ENCODE data around the gene SPRN.

The SPRN gene

GRCh38 chr10:133462512-133463305 lies 38.3 kb upstream of the SPRN start:
- Histone ChIP-seq H3K4me1 (ENCODE audit: control insufficient read depth, insufficient read depth, low read length, unreplicated experiment) (no peaks in the 10 kb centered on the region), H3K27me3 (ENCODE audit: insufficient read depth, low read length) (no peaks in the 10 kb centered on the region), H2AFZ (ENCODE audit: low read length, unreplicated experiment) (no peak overlapping the region), H3K79me2 (ENCODE audit: control insufficient read depth, insufficient read depth, low read length, unreplicated experiment) (no peaks in the 10 kb centered on the region), H3K4me3 (ENCODE audit: low read depth, low read length) (no peak overlapping the region), H3K36me3 (ENCODE audit: insufficient read depth, low read length) (no peaks in the 10 kb centered on the region), H3K27ac (ENCODE audit: low read depth, low read length) (no peak overlapping the region)

- no peak overlapping the region for H2AFZ ChIP-seq (ENCODE audit: low read length, unreplicated experiment)
- H3K27ac ChIP-seq (ENCODE audit: low read depth, low read length): no peak overlapping the region
- H3K36me3 ChIP-seq (ENCODE audit: insufficient read depth, low read length): no peaks in the 10 kb centered on the region
- no peaks in the 10 kb centered on the region for H3K79me2 ChIP-seq (ENCODE audit: control insufficient read depth, insufficient read depth, low read length, unreplicated experiment)
- no peak overlapping the region for H3K4me3 ChIP-seq (ENCODE audit: low read depth, low read length)
- no peaks in the 10 kb centered on the region for H3K27me3 ChIP-seq (ENCODE audit: insufficient read depth, low read length)
- no peaks in the 10 kb centered on the region for H3K4me1 ChIP-seq (ENCODE audit: control insufficient read depth, insufficient read depth, low read length, unreplicated experiment)
Measured at GRCh38 chr10:133461841-133462240, 37.4 kb upstream of the SPRN start.

GRCh38 chr10:133461027-133461426 lies 36.6 kb upstream of the SPRN start:
- Histone ChIP-seq H3K79me2 (ENCODE audit: control insufficient read depth, insufficient read depth, low read length, unreplicated experiment) (no peaks in the 10 kb centered on the region), H3K36me3 (ENCODE audit: insufficient read depth, low read length) (no peaks in the 10 kb centered on the region), H3K27ac (ENCODE audit: low read depth, low read length) (no peak overlapping the region), H2AFZ (ENCODE audit: low read length, unreplicated experiment) (no peak overlapping the region), H3K4me1 (ENCODE audit: control insufficient read depth, insufficient read depth, low read length, unreplicated experiment) (no peaks in the 10 kb centered on the region), H3K27me3 (ENCODE audit: insufficient read depth, low read length) (no peaks in the 10 kb centered on the region), H3K4me3 (ENCODE audit: low read depth, low read length) (no peak overlapping the region)

- Histone ChIP-seq H2AFZ (ENCODE audit: low read length, unreplicated experiment) (no peak overlapping the region), H3K36me3 (ENCODE audit: insufficient read depth, low read length) (no peaks in the 10 kb centered on the region), H3K27ac (ENCODE audit: low read depth, low read length) (no peak overlapping the region), H3K4me3 (ENCODE audit: low read depth, low read length) (no peak overlapping the region), H3K79me2 (ENCODE audit: control insufficient read depth, insufficient read depth, low read length, unreplicated experiment) (no peaks in the 10 kb centered on the region), H3K4me1 (ENCODE audit: control insufficient read depth, insufficient read depth, low read length, unreplicated experiment) (no peaks in the 10 kb centered on the region), H3K27me3 (ENCODE audit: insufficient read depth, low read length) (no peaks in the 10 kb centered on the region)
Measured at GRCh38 chr10:133460208-133460769, 35.9 kb upstream of the SPRN start.

- Histone ChIP-seq H2AFZ (ENCODE audit: low read length, unreplicated experiment) (no peak overlapping the region), H3K27ac (ENCODE audit: low read depth, low read length) (no peak overlapping the region), H3K4me3 (ENCODE audit: low read depth, low read length) (no peak overlapping the region), H3K27me3 (ENCODE audit: insufficient read depth, low read length) (no peaks in the 10 kb centered on the region), H3K4me1 (ENCODE audit: control insufficient read depth, insufficient read depth, low read length, unreplicated experiment) (no peaks in the 10 kb centered on the region), H3K36me3 (ENCODE audit: insufficient read depth, low read length) (no peaks in the 10 kb centered on the region), H3K79me2 (ENCODE audit: control insufficient read depth, insufficient read depth, low read length, unreplicated experiment) (no peaks in the 10 kb centered on the region)
Measured at GRCh38 chr10:133459454-133460207, 35.2 kb upstream of the SPRN start.

- no peaks in the 10 kb centered on the region for H3K36me3 ChIP-seq (ENCODE audit: insufficient read depth, low read length)
- H3K27me3 ChIP-seq (ENCODE audit: insufficient read depth, low read length): no peaks in the 10 kb centered on the region
- no peak overlapping the region for H3K27ac ChIP-seq (ENCODE audit: low read depth, low read length)
- no peak overlapping the region for H3K4me3 ChIP-seq (ENCODE audit: low read depth, low read length)
- H3K4me1 ChIP-seq (ENCODE audit: control insufficient read depth, insufficient read depth, low read length, unreplicated experiment): no peaks in the 10 kb centered on the region
- H3K79me2 ChIP-seq (ENCODE audit: control insufficient read depth, insufficient read depth, low read length, unreplicated experiment): no peaks in the 10 kb centered on the region
- H2AFZ ChIP-seq (ENCODE audit: low read length, unreplicated experiment): no peak overlapping the region
Measured at GRCh38 chr10:133458710-133459453, 34.5 kb upstream of the SPRN start.

GRCh38 chr10:133458021-133458709 lies 33.7 kb upstream of the SPRN start:
- no peaks in the 10 kb centered on the region for H3K27me3 ChIP-seq (ENCODE audit: insufficient read depth, low read length)
- no peak overlapping the region for H3K4me3 ChIP-seq (ENCODE audit: low read depth, low read length)
- no peak overlapping the region for H3K27ac ChIP-seq (ENCODE audit: low read depth, low read length)
- H2AFZ ChIP-seq (ENCODE audit: low read length, unreplicated experiment): no peak overlapping the region
- no peaks in the 10 kb centered on the region for H3K36me3 ChIP-seq (ENCODE audit: insufficient read depth, low read length)
- H3K79me2 ChIP-seq (ENCODE audit: control insufficient read depth, insufficient read depth, low read length, unreplicated experiment): no peaks in the 10 kb centered on the region
- no peaks in the 10 kb centered on the region for H3K4me1 ChIP-seq (ENCODE audit: control insufficient read depth, insufficient read depth, low read length, unreplicated experiment)

- no peaks in the 10 kb centered on the region for H3K79me2 ChIP-seq (ENCODE audit: control insufficient read depth, insufficient read depth, low read length, unreplicated experiment)
- no peak overlapping the region for H3K4me3 ChIP-seq (ENCODE audit: low read depth, low read length)
- H3K27me3 ChIP-seq (ENCODE audit: insufficient read depth, low read length): no peaks in the 10 kb centered on the region
- no peak overlapping the region for H2AFZ ChIP-seq (ENCODE audit: low read length, unreplicated experiment)
- no peak overlapping the region for H3K27ac ChIP-seq (ENCODE audit: low read depth, low read length)
- H3K36me3 ChIP-seq (ENCODE audit: insufficient read depth, low read length): no peaks in the 10 kb centered on the region
- H3K4me1 ChIP-seq (ENCODE audit: control insufficient read depth, insufficient read depth, low read length, unreplicated experiment): no peaks in the 10 kb centered on the region
Measured at GRCh38 chr10:133457100-133457841, 32.8 kb upstream of the SPRN start.

- no peak overlapping the region for H3K27ac ChIP-seq (ENCODE audit: low read depth, low read length)
- no peak overlapping the region for H3K4me3 ChIP-seq (ENCODE audit: low read depth, low read length)
Measured at GRCh38 chr10:133456041-133456951, 31.9 kb upstream of the SPRN start.

More at GRCh38 chr10:133456041-133456951, 31.9 kb upstream of the SPRN start:
- H3K27me3 ChIP-seq (ENCODE audit: insufficient read depth, low read length): no peaks in the 10 kb centered on the region
- no peaks in the 10 kb centered on the region for H3K36me3 ChIP-seq (ENCODE audit: insufficient read depth, low read length)
- no peaks in the 10 kb centered on the region for H3K4me1 ChIP-seq (ENCODE audit: control insufficient read depth, insufficient read depth, low read length, unreplicated experiment)
- H2AFZ ChIP-seq (ENCODE audit: low read length, unreplicated experiment): no peak overlapping the region
- no peaks in the 10 kb centered on the region for H3K79me2 ChIP-seq (ENCODE audit: control insufficient read depth, insufficient read depth, low read length, unreplicated experiment)

All from ACC112 (cell line).